Measurements from ENCODE around the gene POU5F2. TPM values are rescaled to one million over a fixed set of nuclear protein-coding genes. Genes with fewer than 3 reads are reported as not detected.

Gene POU5F2
- total RNA-seq, 1 experiment from 2014 or later, result 0.22 TPM

DNA sequence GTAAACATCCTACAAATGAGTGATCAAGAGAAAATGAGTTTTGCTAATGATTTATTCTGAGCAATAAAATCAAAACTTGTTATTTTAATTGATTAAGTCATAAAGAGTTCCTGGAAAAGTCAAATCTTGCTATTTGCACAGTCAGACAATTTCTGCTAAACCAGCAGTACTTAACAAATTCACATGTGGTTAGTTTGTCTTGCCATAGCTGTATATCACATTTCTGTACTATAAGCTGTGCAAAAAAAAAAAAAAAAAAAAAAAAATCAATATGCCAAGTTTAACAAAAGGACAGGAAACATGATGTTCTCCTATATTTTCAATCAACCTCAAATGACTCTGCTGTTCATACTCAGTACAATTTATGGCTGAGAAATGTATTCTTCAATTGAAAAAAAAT lies 24.9 kb downstream of the POU5F2 start:
- TF ChIP-seq, protein P1, sequence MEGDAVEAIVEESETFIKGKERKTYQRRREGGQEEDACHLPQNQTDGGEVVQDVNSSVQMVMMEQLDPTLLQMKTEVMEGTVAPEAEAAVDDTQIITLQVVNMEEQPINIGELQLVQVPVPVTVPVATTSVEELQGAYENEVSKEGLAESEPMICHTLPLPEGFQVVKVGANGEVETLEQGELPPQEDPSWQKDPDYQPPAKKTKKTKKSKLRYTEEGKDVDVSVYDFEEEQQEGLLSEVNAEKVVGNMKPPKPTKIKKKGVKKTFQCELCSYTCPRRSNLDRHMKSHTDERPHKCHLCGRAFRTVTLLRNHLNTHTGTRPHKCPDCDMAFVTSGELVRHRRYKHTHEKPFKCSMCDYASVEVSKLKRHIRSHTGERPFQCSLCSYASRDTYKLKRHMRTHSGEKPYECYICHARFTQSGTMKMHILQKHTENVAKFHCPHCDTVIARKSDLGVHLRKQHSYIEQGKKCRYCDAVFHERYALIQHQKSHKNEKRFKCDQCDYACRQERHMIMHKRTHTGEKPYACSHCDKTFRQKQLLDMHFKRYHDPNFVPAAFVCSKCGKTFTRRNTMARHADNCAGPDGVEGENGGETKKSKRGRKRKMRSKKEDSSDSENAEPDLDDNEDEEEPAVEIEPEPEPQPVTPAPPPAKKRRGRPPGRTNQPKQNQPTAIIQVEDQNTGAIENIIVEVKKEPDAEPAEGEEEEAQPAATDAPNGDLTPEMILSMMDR (conservative IDR thresholded peaks at IDR 0.05), result no peak
- no peak overlapping the region for H2BK5ac ChIP-seq (ENCODE audit: insufficient read length, low read length)
- no peaks in the 10 kb centered on the region for H3K27me3 ChIP-seq (ENCODE audit: insufficient read depth, low read length)
- no peak overlapping the region for H4K5ac ChIP-seq (ENCODE audit: insufficient read length, low read depth, low read length)
- no peak overlapping the region for H2BK120ac ChIP-seq (ENCODE audit: low read depth, low read length, poor library complexity, severe bottlenecking)
- no peak overlapping the region for H3K14ac ChIP-seq (ENCODE audit: insufficient read depth, low read length)
- no peaks in the 10 kb centered on the region for H4K20me1 ChIP-seq (ENCODE audit: control insufficient read depth, insufficient read depth, insufficient read length)
- H3K23ac ChIP-seq (ENCODE audit: insufficient read length, low read depth, low read length), result no peak overlapping the region
- no peak overlapping the region for H3K4me3 Mint-ChIP-seq
- H3K4me1 ChIP-seq (ENCODE audit: insufficient read depth, low read length), result no peaks in the 10 kb centered on the region
- no peak overlapping the region for H3K4me2 ChIP-seq (ENCODE audit: insufficient read depth, insufficient read length, low read length)
- no peak for DNase-seq
- no peak overlapping the region for H3K9ac ChIP-seq (ENCODE audit: extremely low read depth, insufficient read length, low read length)
- H3K36me3 Mint-ChIP-seq (ENCODE audit: insufficient read depth in 1 of 3, low read depth in 3 of 3), result no peaks in the 10 kb centered on the region
- H2BK20ac ChIP-seq (ENCODE audit: low read depth, low read length, poor library complexity, severe bottlenecking), result no peak overlapping the region
- no peaks in the 10 kb centered on the region for H3K27me3 Mint-ChIP-seq (ENCODE audit: low read depth)
- H3K18ac ChIP-seq (ENCODE audit: insufficient read length, low read depth, low read length), result no peak overlapping the region
- H3T11ph ChIP-seq (ENCODE audit: low read length), result no peak overlapping the region
- H3K9me3 ChIP-seq (ENCODE audit: control insufficient read depth, low read depth, low read length), result no peaks in the 10 kb centered on the region
- no peaks in the 10 kb centered on the region for H3K79me2 ChIP-seq (ENCODE audit: insufficient read depth, low read length)
- no peak overlapping the region for H3K27ac Mint-ChIP-seq
- no peaks in the 10 kb centered on the region for H3K23me2 ChIP-seq (ENCODE audit: insufficient read length, low read depth, low read length, poor library complexity, severe bottlenecking)
- no peak overlapping the region for H4K91ac ChIP-seq (ENCODE audit: insufficient read length, low read depth, low read length)
- H2BK15ac ChIP-seq (ENCODE audit: low read depth, low read length), result no peak overlapping the region
- H3K79me1 ChIP-seq (ENCODE audit: insufficient read depth, low read depth, low read length, poor library complexity, severe bottlenecking), result no peaks in the 10 kb centered on the region
- H3K27ac ChIP-seq (ENCODE audit: insufficient read length, low read depth, low read length), result no peak overlapping the region
- H2AK5ac ChIP-seq (ENCODE audit: insufficient read length, low read length), result no peak overlapping the region
- peaks cover 3 to 8% of the 10 kb centered on the region in 2 experiments for H3K4me1 Mint-ChIP-seq
- H2BK12ac ChIP-seq (ENCODE audit: insufficient read length, low read depth, low read length), result no peak overlapping the region
- no peak overlapping the region for H3K56ac ChIP-seq (ENCODE audit: insufficient read length, low read depth, low read length)
- no peaks in the 10 kb centered on the region for H3K9me3 Mint-ChIP-seq
- H4K8ac ChIP-seq (replicated peaks; ENCODE audit: insufficient read length, low read depth, low read length), result no peak overlapping the region
- no peak overlapping the region for H2AFZ ChIP-seq (ENCODE audit: low read length)
- H3K4ac ChIP-seq (ENCODE audit: low read depth, low read length), result no peak overlapping the region

All from H9 (cell line).